ENCODE results near the gene MGAT5.

MGAT5 gene

DNA sequence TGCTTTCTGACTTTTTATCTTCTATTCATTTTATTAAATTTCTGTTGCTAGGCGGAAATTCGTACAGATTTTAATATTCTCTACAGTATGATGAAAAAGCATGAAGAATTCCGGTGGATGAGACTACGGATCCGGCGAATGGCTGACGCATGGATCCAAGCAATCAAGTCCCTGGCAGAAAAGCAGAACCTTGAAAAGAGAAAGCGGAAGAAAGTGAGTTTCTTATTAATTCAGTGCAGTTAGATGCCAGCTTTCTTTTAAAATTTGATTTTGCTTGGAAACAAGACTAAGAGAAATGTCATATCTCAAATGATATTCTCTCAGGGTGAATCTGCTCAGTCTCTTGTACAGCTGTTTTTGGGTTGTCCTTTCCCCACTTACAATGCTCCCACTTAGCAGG lies 84.3 kb downstream of the MGAT5 start:
- DNase-seq, result no peak

DNA sequence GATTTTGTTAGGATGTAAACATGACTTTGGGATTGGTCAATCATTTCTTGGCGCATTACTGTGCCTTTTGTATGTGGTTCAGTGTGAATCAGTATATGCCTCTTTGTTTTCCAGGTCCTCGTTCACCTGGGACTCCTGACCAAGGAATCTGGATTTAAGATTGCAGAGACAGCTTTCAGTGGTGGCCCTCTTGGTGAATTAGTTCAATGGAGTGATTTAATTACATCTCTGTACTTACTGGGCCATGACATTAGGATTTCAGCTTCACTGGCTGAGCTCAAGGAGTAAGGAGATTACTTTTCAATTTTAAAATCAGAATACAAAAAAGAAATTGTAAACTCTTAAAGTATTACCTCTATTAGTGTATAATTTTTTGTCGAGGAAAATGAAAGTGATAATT lies 87.6 kb downstream of the MGAT5 start:
- DNase-seq, result no peak

DNA sequence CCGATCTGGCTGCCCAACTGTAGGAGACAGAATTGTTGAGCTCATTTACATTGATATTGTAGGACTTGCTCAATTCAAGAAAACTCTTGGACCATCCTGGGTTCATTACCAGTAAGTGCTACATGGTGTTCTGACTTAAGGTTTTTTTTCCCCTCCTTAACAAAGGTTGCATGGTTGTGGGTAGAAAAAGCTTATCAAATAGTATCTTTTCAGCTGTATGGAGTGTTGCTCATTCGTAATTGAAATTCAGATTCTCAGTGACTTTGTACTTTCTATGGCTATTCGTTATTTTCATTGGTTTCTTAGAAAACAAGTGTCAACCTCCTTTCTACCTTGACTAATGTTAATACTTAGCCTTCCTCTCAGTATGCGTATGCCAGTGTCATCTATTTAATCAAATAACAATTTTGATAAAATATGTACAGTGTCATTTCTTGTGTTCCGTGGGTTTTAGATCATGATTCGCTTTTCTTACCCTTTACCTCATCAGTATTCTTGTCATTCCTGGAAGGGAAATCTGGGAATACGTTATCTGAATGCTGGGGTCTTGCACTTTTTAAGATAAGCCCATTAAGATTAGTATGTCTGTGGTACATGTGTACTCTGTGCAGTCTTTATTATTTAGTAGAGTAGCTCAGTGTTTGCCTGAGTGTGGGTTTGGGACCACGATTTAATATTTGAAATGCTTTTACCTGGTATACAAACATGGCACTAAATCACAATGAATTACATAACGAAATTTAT lies 91.3 kb downstream of the MGAT5 start:
- no peak for DNase-seq

DNA sequence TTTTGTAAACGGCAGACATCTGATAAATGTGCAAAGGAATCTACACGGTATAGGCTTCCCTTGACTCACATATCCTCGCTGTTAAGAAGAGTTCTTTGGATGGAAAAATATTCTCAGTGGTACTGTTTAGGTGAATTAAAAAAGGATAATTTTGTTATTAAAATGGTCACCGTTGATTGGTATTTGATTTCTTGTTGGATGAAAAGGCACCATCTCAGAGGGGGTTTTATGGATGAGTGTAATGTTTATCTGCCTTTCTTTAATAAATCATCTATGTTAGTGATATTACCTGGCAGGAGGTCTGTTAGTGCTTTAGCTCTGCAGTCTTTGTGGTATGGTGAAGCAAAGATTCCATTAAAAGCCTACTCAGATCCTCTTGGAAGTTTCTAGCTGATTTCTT lies 92.3 kb downstream of the MGAT5 start:
- no peak for DNase-seq

DNA sequence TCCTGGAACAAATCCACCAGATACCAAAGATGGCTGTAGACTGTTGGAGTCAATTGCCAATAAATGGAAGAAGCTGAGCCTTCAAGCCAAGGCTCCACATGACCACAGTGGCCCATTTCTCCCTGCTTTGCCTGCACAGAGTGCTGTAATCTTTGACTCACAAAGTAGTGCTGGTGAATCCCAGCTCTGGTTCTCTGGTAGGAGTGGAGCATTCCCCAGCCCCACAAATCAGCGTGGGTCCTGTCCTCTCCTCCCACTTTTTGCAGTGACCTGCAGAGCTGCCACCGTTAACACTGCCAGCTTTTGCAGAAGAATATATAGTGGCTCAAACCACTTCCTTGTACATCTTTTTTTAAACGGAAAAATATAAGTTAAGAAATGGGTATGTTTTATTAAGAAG lies 93.9 kb downstream of the MGAT5 start:
- DNase-seq, result no peak

DNA sequence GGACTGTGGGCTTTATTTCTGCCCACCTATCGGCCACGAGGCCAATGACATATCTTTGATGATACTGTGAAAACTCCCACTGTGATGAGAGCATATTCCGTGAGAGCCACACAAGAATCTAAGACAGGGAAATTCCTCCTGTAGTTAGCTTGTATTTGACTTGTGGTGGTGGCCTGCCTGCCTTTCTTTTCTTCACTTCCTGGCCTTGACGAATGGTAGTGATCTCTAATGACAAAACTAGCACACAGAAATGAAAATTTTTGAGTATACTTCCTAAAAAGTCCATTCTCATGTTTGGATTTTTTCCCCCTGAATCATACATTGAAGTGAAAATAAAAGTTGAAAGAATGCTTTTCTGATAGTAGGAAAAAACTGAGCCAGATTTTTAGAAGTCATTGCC lies 94.4 kb downstream of the MGAT5 start:
- DNase-seq, result no peak

DNA sequence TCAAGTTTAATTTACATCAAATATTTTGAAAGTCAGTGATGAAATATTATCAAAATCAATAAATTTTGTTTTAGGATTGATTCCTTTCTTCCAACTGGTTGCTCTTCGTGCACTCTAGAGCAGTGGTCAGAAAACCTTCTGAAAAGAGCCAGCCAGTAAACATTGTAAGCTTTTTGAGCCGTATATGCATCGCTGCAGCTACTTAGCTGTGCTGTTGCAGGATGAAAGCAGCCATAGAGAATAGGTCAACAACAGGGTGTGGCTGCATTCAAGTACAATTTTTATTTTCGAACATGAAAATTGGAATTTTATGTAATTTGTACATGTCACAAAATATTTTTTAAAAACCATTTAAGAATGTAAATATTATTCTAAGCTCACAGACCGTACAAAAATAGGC lies 94.9 kb downstream of the MGAT5 start:
- DNase-seq, result no peak

DNA sequence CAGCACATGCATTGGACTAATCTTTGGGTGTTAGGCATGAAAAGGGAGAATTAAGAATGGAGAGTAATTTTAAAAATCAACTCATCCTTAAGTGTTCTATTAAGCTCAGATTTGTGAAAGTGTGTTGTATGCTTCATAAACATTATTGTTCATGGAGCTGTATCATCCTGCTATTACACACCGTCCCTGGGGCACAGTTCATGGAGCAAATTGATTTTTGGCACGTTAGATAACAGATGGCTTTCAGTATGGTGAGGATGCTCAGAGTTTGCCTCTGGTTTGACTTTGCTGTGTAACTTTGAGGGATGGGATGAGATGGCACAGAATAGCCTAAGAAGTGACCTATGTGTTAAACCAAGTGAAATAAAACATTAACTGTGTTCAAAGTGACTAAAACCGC lies 97.1 kb downstream of the MGAT5 start:
- DNase-seq, result no peak

DNA sequence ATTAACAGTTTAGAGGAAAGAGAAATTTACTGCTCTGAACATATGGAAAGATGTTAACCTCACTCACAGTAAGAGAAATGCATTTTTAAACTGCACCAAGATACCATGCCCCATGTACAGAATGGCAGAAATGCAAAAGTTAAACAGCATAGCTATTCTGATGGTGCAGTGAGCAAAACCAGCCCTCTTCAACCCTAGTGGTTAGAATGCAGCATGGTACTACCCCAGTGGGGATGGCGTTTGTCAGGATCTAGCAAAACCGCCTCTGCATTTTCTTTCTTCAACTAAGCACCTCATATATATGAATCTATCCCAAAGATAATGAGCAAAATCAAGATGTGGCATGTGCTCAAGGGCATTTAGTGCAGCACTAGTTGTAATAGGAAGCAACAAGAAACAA lies 98.0 kb downstream of the MGAT5 start:
- DNase-seq, result no peak

DNA sequence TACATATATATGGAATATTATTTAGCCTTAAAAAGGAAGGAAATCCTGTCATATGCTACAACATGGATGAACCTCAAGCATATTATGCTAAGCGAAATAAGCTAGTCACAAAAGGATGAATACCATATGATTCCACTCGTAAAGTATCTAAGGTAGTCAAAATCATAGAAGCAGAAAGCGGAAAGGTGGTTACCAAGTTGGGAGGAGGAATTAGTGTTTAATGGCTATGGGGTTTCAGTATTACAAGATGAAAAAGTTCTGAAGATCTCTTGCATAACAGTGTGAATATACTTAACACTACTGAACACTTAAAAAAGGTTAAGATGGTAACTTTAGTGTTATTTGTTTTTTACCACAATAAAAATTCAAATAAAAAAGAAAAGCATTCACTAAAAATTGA lies 99.0 kb downstream of the MGAT5 start:
- DNase-seq, result no peak

DNA sequence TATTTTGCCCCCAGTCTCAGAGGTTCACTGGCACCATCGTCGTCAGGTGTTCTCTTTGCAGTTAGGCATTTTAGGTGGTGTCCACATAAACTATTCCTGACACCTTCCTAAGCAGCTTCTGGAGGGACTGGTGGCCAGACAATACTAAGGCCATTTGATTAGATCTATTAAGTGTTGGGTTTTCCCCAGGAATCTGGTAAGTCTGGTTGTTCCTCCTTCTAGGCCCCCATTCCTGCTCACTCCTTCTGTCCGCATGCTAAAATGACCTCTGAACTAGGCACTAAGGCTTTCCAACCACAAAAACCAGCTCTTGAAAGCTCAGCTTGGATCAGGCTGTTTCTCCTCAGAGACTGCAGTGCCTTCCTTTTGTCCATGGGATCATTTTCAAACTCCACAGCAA lies 100.7 kb downstream of the MGAT5 start:
- no peak for DNase-seq

DNA sequence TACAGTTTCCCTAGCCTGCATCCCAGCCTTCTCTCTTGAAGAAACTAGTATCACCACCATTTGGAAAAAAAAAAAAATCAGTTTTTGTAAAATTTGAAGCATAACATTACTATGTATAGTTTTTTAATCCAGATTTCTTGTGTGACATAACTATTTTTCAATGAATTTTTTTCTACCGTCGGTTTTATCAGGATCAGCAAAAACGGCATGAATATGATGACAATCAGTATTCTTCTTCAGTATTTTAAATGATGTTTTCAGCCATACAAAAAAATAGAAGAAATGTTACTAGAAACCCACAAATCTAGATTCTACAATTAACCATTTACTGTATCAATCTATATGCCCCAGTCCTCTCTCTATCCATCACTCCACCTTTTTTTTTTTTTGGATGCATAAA lies 103.9 kb downstream of the MGAT5 start:
- DNase-seq, result no peak

DNA sequence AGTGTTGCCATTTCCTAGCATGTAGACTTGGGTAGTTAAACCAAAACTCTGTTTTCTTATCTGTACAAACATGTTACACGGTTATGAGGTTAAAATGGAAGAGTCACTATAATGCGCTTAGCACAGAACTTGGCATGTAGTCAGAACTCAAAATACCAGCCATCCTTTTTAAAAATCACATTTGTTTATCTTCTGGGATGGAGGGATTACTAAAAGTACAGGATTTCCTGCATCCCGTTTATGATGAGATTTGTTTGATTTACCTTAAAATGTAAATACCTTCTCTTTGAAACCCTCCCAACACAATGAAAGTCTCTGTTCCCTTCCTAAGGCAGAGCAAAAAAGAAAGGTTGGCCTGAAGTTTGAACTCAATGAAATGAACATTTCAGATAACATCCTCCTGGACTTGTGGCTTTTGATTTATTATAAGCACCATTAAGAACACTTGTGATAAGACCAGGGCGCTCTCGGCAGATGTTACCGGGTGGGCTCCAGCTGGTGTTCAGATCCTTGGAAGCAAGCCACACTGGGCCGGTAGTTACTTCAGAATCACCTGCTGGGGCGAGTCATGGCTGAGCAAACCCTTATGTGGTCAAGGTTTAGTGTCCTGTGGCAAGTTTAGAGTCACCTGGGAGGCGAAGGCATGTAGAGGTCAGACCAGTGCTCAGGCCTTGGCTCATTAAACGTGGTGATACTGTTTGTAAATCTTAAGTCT lies 105.7 kb downstream of the MGAT5 start:
- DNase-seq, result peak; percentile 69

DNA sequence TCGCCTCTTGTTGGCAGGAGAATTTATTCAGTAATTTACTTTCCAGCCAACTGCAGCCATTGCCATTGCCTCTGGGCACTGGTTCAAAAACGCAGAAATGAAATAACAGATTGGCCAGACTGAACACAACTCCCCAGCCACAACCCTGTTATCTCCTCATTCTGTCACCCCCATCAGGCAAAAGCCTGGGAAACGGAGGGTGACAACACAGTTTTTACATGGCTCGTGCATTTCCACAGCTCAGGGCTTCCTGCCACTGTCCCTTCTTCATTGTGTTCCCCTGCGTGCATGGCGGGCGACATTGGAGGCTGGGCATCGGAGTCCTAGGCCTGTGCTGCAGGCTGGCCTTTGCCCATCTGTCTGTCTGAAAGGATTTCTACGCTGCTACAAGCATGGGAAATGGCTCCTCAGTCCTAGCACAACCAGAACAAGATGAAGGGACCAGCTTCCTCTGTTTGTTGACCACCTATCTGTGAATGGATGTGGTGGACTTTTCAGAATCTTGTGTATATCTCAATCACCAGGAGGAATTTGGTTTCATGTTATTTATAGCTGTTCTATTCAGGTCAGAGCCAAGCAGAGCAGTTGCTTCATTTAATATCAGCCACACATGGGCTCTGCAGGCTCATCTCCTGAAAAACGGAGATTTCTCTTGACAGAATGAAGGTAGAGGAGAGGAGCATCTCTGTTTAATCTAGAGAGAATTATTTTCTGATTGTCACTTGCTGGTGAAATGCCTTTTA lies 107.0 kb downstream of the MGAT5 start:
- no peak for DNase-seq

DNA sequence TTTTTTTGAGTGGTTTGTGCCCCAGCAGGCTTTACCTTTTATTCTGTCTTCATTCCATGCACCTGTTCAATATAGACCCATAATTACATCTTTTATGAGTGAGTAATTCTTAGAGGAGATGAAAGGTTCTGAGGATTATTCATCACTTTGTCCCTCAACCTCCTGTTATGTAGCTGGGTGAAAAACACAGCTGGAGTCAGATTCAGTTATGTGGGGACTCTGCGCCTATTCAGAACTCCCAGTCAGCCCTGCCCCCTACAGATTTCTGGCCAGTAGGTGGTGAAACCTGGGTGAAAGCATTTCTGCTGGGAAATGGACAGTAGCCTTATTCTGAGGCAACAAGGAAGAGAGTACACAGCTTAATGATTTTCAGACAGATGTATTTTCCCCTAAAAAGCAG lies 107.8 kb downstream of the MGAT5 start:
- DNase-seq, result peak; percentile 0

DNA sequence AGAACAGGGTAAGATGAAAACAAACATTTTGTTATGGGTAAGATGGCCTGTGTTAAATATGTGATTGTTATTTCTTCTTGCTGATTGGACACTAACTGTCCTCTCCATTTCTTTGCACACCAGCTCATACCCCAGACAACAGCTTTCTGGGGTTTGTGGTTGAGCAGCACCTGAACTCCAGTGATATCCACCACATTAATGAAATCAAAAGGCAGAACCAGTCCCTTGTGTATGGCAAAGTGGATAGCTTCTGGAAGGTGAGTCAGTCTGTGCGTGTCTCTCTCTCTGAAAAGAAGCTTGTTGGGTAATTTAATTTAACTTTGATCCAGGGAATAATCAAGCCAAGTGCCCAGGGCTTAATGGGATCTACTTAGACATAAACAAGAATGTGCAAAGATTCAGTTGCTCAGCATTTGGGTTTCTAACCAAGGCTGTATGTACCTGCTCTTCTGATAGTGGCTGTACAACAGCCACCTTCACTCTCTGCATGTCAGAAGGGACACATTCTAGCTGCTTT lies 108.3 kb downstream of the MGAT5 start:
- DNase-seq, result no peak

DNA sequence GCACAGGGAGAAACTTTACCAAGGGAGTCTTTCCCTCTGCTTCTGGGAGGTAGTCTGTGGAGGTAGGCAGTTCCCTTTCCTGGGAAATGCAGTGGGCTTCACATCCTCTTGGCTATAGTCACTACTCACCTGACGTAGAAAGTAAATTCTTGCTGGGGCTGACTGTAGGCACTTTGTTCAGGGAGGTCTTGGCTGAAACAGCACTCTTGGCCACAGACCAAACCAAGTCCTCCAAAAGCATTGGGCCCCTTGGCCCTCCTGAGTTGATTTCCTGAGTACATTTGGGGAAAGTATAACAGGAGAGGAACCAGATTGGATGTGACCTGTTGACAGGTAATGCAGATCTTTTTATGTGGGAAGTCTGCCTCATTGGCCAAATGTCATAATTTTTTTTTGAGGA lies 108.9 kb downstream of the MGAT5 start:
- DNase-seq, result no peak

DNA sequence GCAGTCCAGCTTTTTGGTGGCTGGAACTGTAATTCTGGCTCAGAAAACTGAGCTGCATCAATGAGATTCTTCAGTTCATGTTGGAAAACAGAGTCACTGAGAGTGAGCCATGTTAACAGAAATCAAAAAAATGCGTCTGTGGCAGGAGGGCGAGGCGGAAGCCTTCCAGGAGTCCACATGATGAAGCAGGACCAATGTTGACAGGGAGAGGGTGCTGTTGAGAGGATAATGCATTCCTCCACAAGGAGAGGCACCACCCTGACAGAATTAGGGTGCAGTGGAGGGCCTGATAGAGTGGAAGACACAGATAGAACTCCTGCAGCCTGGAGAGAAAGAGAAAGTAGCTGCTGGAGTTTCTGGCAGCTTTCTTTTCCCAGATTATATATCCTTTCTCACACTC lies 111.5 kb downstream of the MGAT5 start:
- no peak for DNase-seq

DNA sequence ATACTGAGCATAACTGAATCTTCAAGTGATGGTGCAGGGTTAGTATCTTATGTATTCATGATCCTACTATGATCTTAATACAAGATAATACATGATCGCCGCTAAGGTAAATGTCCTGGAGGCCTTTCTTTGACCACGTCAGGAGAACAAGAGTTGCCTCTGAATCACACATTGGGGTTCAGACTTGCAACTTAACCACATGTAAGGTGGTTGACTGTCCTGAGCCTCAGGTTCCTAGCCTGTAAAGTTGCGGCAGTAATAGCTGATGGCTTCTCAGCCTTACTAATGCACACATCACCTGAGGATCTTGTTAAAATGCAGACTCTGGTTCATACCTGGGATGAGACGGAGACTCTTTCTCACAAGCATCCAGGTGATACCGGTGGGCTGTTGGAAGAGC lies 112.5 kb downstream of the MGAT5 start:
- DNase-seq, result no peak

DNA sequence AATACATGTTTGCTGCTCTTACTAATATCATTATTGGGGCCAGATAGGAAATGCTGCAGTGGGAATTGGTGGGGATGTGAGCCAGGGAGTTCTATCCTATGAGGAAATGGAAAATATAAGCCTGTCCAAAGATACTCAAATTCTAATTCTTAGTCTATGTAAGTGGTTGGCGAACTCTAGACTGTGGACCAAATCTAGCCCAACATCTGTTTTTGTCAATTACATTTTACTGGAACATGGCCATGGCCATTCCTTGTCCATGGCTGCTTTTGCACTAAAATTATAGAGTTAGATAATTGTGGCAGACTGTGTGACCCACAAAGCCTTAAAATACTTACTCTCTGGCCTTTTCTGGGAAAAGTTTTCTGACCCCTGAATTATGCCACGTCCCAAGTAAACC lies 113.3 kb downstream of the MGAT5 start:
- no peak for DNase-seq

DNA sequence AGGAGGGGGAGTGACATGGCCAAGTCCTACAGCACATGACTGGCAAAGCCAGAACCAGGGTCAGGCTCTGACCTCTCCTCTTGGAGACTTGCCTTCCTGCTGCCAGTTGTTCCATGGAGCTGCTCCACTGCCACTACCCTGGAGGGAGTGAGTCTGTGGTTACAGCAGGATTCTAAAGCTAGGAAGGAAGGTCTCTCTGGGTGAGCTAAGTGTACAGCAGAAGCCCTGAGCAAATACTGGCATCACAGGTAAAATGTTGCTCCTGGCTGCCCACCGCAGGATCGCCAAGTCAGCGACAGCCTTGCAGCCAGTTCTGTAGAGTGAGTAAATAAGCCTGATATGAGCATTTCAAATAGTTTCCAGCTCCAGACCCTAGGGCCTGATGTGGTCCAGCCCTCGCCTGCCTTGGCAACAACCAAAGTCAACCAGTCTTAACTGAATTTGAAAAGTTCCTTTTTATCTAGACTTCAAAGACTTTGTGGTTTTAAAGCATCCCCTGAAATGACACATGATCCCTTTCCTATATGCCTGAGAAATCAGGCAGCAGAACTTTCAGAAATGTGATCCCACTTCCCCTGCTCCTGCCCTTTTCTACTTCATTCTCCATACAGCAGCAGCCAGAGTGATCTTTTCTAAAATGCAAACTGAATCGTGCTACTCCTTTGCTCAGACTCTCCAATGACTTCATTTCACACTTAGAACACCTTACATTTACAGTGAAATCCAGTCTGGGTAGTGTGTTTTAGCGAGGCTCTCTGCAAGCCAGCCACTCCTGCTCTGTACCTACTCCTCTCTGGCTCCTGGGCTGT lies 114.3 kb downstream of the MGAT5 start:
- peak; percentile 24 for DNase-seq

DNA sequence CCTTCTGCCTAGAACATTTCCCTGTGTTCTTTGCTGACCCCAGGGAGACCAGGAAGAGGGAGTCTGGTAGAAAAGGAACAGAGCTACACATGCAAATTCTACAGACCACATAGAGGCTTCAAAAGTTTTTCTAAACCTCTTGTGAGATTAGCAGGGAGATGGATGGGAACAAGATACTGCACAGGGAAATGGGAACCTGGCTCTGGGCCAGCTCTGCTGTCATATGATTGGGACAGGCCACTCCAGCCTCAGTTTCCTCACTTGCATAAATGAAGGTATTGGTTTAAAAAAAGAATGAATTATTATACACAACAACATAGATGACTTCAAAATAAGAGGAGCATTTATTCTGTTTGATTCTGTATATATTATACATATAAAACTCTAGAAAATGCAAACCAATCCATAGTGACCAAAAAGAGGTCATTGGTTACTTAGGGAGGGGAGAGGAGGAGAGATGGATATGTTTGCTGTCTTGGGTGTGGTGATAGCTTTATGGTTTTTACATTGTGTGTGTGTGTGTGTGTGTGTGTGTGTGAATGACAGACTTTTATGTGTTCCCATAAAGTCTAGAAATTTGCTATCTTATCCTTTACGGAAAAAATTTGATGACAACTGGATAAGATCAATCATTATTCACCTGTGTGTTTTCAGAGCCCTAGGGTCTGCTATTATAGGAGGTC lies 115.5 kb downstream of the MGAT5 start:
- DNase-seq, result no peak

All from DMS53 (cell line).